ENCODE measurements around the gene PARG. TPM values are rescaled to one million over a fixed set of nuclear protein-coding genes. Genes with fewer than 3 reads are reported as not detected.

Gene PARG
- polyA plus RNA-seq, 1 donor = 42.7 TPM

Other genes with a start within 250 kb of the PARG start
- gene OGDHL, start 179.7 kb downstream of the PARG start, polyA plus RNA-seq (ENCODE audit: insufficient read length) = 45.7 TPM
- gene TIMM23B, start within 50 bp of the PARG start, polyA plus RNA-seq (ENCODE audit: insufficient read length) = 22.7 TPM
- 37.6 TPM for gene AGAP6, start 46.4 kb upstream of the PARG start, polyA plus RNA-seq (ENCODE audit: insufficient read length)
- 91.0 TPM for gene WASHC2A, start 125.9 kb upstream of the PARG start, polyA plus RNA-seq (ENCODE audit: insufficient read length)